HG03558 (cell line): ENCODE measurements around the gene IKZF4.
"Not testable (repeated sequence)": the region's sequence is repeated elsewhere in the genome, so short reads cannot be mapped to it uniquely, and the experiment has no call there.

Source experiments
- ATAC-seq: cut with Tn5 transposase; IDR thresholded peaks from one replicate; pipeline ENCODE4 v1.9.1; 2021; ENCODE audit warnings: moderate number of reproducible peaks; ENCODE audit not compliant: unreplicated experiment; ENCODE audit errors: extremely low read depth

Gene IKZF4

GRCh38 chr12:55997535-55997859, 23.3 kb upstream of the IKZF4 start:
- ATAC-seq = no peak

- ATAC-seq = not testable (repeated sequence)
Measured at GRCh38 chr12:55999522-55999921, 21.3 kb upstream of the IKZF4 start.

- not testable (repeated sequence) for ATAC-seq
Measured at GRCh38 chr12:55999999-56000540, 20.8 kb upstream of the IKZF4 start.

- ATAC-seq = no peak
Measured at GRCh38 chr12:56001487-56002100, 19.2 kb upstream of the IKZF4 start.

- not testable (repeated sequence) for ATAC-seq
Measured at GRCh38 chr12:56003376-56003775, 17.5 kb upstream of the IKZF4 start.

- no peak for ATAC-seq
Measured at GRCh38 chr12:56004211-56004610, 16.6 kb upstream of the IKZF4 start.

- ATAC-seq = no peak
Measured at GRCh38 chr12:56007564-56008559, 13.0 kb upstream of the IKZF4 start.

- ATAC-seq = no peak
Measured at GRCh38 chr12:56010111-56010570, 10.7 kb upstream of the IKZF4 start.

GRCh38 chr12:56011509-56012090, 9.2 kb upstream of the IKZF4 start:
- ATAC-seq = no peak

GRCh38 chr12:56013482-56013881, 7.4 kb upstream of the IKZF4 start:
- ATAC-seq = no peak

- ATAC-seq = no peak
Measured at GRCh38 chr12:56014205-56014604, 6.6 kb upstream of the IKZF4 start.

- ATAC-seq = no peak
Measured at GRCh38 chr12:56017181-56017580, 3.7 kb upstream of the IKZF4 start.

- no peak for ATAC-seq
Measured at GRCh38 chr12:56018356-56018755, 2.5 kb upstream of the IKZF4 start.

GRCh38 chr12:56021889-56022497, 1.1 kb downstream of the IKZF4 start:
- no peak for ATAC-seq

GRCh38 chr12:56028511-56029165, 7.8 kb downstream of the IKZF4 start:
- ATAC-seq = no peak

- no peak for ATAC-seq
Measured at GRCh38 chr12:56029166-56029519, 8.3 kb downstream of the IKZF4 start.

GRCh38 chr12:56029666-56030293, 8.9 kb downstream of the IKZF4 start:
- no peak for ATAC-seq

- no peak for ATAC-seq
Measured at GRCh38 chr12:56031987-56032386, 11.1 kb downstream of the IKZF4 start.

- ATAC-seq = no peak
Measured at GRCh38 chr12:56034586-56035332, 13.9 kb downstream of the IKZF4 start.
